PC-3 (cell line): ENCODE measurements around the gene MACROD2.

Experiments
- EZH2 ChIP-seq: fragments of 300-600 bp; sonication (generic); IDR thresholded peaks from one replicate; pipeline ENCODE4 v1.6.1; 2017; ENCODE audit warnings: antibody characterized with exemption, mild to moderate bottlenecking, low read length; ENCODE audit not compliant: unreplicated experiment
- EZH2phosphoT487 ChIP-seq: fragments of 300-600 bp; sonication (generic); IDR thresholded peaks from 2 replicates; pipeline ENCODE4 v1.6.1; 2018; ENCODE audit warnings: mild to moderate bottlenecking, antibody characterized with exemption, low read length, borderline replicate concordance
- TF ChIP-seq, protein P1 (sequence below): fragments of 300-600 bp; sonication (generic); conservative IDR thresholded peaks from 2 replicates; pipeline ENCODE4 v1.5.1; 2017; ENCODE audit warnings: antibody characterized with exemption, low read depth, mild to moderate bottlenecking, low read length

DNA sequence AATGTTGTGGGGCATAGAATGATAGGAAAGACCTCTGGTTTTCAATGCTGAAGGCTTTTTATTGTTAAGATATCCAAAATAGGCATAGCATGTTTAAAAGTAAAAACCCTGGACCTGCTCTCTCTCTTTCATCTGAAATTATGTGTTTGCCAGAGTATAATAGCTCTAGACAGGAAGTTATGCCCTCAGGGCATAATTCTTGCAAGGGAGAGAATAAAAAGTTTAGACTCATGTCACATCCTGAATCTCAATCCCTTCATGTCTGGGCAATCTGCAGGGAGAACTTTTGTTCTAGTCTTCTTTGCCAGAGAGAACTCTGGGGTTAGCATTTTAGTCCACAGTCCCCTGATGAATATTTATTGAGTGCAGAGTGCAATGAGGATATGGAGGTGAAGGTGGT is 639.3 kb downstream of the MACROD2 start:
- TF ChIP-seq, protein P1, sequence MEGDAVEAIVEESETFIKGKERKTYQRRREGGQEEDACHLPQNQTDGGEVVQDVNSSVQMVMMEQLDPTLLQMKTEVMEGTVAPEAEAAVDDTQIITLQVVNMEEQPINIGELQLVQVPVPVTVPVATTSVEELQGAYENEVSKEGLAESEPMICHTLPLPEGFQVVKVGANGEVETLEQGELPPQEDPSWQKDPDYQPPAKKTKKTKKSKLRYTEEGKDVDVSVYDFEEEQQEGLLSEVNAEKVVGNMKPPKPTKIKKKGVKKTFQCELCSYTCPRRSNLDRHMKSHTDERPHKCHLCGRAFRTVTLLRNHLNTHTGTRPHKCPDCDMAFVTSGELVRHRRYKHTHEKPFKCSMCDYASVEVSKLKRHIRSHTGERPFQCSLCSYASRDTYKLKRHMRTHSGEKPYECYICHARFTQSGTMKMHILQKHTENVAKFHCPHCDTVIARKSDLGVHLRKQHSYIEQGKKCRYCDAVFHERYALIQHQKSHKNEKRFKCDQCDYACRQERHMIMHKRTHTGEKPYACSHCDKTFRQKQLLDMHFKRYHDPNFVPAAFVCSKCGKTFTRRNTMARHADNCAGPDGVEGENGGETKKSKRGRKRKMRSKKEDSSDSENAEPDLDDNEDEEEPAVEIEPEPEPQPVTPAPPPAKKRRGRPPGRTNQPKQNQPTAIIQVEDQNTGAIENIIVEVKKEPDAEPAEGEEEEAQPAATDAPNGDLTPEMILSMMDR: no peak
- TF ChIP-seq EZH2 (no peak), EZH2phosphoT487 (no peak)
